A172 (cell line): ENCODE results near the gene ASB2. TPM values are rescaled to one million over a fixed set of nuclear protein-coding genes. Genes with fewer than 3 reads are reported as not detected.

Experiments
- DNase-seq: peaks from one replicate; pipeline ENCODE4 v3.0.0-alpha.2; 2015; ENCODE audit warnings: low spot score
- total RNA-seq: library from RNA; depleted of rRNA; stranded (reverse); fragments of >200 nt; shearing (Covaris generic); gene quantifications from 2 replicates; pipeline ENCODE4 v1.2.3, GENCODE V29; 2014

ASB2 gene
- total RNA-seq, 1 experiment from 2014 or later = not detected

DNA sequence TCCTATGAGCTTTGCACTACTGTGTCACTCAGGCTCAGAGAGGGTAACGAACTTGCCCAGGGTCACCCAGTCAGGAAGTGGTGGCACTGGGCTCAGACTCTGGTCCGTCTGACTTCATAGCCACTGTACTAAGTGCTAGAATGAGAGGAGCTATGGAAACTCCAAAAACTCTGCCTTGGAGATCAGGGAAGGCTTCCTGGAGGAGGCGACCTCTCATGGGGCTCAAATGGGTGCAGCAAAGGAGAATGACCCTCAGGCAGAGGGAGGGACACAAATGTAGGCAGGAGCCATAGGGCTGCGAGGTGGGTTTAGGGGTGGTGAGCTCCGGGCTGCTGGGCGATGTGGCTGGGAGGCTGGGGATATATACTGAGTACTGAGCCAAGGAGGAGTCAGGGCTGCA, 23.9 kb upstream of the ASB2 start:
- DNase-seq = no peak

- no peak for DNase-seq
These were observed 23.2 kb upstream of the ASB2 start for GRCh38 chr14:93999573-93999972.

DNA sequence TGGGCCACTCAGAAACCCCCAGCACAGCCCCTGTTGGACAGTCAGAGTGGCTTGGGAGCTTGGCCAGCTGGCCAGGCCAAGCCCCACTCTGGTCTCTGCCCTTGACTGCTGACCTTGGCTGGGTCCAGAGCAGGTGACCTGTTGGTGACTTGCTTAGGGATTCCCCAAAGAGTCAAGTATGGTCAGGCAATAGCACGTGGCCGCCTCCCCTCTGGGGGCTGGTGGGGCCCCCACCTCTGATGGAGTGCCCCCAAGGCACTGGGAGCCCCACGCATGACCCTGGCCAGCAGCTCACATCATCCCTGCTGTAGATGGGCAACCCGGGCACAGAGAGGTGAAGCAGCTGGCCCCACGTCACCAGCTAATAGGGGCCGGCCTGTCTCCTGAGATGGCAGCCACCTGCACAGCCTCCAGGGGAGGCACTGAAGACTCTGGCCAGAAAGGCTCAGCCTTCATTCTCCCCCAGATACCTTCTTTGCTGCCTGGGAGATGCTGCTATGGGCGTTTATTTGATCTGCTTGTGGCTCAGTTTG, 22.6 kb upstream of the ASB2 start:
- no peak for DNase-seq

GRCh38 chr14:93997916-93998870, 21.8 kb upstream of the ASB2 start:
- DNase-seq = no peak

- no peak for DNase-seq
These were observed 20.7 kb upstream of the ASB2 start, which contains the start of gene CCDC197 for GRCh38 chr14:93997082-93997481. TSS of gene CCDC197 (plus strand) at chr14:93997301. CDS start at chr14:93998132, 831 bp downstream.

DNA sequence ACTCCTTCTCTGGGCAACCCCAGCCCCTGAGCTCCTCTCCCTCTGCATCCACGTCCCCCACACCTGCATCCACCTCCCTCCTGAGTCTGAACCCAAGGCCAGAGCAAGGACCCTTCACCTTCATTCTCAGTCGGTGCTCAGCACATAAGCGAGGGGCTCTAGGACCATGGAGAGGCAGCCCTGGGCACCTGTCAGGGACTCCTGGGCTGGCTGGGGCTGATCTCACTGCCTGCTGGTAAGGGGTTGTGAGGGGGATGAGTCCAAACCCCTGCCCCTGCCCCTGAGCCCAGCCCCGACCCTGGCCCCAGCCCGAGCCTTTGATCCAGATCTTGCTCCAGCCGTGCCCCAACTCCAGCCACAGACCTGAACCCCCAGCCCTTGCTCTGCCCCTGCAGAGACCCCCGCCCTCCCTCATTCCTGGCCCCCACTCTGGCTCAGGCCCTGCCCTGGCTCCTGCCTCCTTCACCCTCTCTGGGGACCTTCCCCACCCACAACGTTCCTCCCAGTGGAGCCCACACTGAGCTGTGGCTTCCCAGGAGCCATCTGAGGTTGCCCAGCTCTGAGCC, 19.8 kb upstream of the ASB2 start:
- DNase-seq = no peak

DNA sequence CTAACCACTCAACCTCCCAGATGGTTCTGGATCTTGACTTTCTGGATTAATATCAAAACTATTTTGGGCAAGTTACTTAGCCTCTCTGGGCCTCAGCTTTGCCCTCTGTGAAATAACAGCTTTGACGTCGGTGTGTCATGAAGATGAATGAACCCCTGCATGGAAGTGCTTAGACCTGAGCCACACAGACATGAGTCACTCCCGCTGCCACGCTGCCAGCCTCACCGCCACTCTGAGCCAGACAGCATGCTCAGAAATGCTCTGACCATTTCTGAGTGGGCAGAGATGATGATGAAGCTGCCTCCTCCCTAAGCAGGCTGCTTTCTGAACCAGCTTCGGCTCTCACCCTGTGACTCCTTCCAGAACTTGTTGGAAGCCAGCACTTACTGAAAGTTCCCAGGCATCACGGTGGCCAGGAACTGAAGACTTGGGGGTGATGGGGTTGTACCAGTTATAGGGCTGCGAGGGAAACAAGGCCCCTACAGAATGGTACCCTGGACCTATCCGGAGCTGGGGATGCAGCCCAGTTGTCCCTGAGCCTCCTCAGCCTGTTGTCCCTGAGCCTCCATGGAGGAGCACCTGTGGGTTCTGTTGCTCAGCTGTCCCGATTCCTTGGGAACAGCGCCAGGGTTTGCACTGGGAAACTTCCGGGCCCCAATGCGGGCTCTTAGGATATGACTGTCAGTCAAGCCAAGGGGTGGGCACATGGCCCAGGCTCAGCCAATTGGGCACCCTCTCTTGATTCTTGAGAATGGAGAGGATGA, 18.7 kb upstream of the ASB2 start:
- peak; percentile 86 for DNase-seq

- no peak for DNase-seq
These were observed 17.0 kb upstream of the ASB2 start for GRCh38 chr14:93993382-93993781.

GRCh38 chr14:93991649-93992048, 15.3 kb upstream of the ASB2 start:
- DNase-seq = no peak

- no peak for DNase-seq
These were observed 14.8 kb upstream of the ASB2 start for GRCh38 chr14:93991212-93991611.

DNA sequence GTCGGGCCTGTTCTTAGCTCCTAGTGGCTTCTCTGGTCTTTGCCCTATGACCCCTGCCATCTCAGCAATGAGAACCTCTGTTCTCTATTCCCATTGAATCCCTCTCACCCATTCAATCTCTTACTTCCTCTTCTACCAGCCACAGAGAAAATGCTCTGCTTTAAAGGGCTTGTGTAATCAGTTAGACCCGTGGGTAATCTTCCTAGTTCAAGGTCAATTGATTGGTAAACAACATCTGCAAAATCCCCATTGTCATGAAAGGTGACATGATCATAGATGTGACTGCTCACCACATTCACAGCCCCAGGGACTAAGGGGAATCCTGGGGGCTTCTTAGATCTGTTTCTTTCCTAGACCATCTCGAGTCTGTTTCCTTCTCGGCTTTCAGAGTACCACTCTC, 13.6 kb upstream of the ASB2 start:
- no peak for DNase-seq

DNA sequence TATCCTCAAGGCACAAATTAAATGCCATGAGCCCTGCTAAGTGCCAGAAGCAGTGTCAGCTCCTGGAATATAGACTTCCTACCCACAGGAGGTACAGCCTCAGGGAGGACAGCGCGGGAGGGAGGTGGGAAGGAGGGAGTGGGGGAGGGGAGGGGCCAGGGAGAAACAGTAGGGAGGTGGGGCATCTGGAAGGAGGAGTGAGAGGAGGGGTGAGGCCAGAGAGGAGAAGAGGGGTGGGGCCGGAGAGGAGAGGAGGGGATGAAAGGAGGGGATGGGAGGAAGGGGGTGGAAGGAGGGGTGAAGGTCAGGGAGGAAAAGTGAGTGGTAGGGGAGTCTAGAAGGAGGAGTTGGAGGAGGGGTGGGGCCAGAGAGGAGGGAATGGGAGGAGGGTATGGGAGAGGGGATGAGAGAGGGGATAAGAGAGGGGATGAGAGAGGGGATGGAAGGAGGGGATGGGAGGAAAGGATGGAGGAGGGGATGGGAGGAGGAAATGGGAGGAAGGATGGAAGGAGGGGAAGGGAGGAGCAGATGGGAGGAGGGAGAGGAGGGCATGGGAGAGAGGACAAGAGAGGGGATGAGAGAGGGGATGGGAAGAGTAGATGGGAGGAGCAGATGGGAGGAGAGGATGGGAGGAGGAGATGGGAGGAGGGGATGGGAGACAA, 11.6 kb upstream of the ASB2 start:
- DNase-seq = no peak

GRCh38 chr14:93987376-93987775, 11.0 kb upstream of the ASB2 start:
- no peak for DNase-seq

- no peak for DNase-seq
These were observed 10.6 kb upstream of the ASB2 start for GRCh38 chr14:93986955-93987354.

GRCh38 chr14:93984987-93985410, 8.6 kb upstream of the ASB2 start:
- peak; percentile 71 for DNase-seq

DNA sequence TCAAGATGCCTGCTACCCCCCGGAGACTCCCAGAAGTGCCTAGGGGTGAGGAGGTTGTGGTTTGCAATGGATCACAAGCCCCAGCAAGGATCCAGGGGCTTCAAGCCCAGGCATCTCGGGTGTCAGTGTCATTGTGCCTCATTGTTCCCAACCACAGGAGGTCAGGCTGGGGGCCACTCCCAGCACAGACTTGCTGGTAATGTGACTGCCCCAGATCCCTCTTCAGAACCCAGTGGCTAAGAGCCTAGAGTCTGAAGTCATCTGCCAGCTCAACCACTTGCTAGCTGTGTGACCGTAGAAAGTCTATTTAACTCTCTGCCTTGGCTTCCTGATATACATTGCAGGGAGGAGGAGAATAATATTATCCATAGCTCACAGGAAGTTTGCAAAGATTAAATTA, 7.7 kb upstream of the ASB2 start:
- peak; percentile 18 for DNase-seq

DNA sequence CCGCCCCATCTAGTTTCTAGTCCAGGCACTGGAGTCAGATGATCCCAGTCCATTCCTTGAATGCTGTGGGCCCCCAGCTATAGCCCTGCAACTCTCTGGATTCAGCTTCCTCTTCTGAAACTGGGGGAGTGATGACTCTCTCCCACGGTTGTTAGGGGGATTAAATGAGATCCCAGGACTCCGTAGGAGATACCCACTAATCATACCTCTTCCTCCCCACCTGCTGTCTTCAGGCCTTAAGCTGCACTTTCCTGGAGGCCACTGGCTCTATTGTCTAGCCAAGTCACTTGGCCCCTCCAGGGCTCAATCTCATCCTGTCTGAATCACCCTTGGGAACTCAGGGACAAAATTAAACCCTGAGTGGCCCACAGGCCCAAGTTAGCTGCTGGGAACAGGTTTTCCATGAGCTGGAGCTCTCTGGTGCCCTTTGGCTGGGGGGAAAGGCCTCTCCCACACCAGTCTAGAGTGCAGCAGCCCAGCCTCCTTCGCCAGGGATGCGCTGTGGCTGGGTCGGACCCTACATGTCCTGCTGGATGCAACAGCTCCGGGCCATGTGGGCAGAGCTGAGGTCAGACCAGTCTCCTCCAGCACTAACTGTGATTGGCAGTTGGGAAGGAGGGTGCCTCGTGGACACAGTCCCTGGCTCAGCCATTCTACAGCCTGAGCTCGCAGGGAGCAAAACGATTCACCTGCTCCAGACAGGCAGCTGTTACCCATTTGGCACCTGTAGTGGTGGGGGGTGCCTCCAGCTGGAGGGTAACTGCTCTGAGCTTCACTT, 6.0 kb upstream of the ASB2 start:
- DNase-seq = no peak

- no peak for DNase-seq
These were observed 5.2 kb upstream of the ASB2 start for GRCh38 chr14:93981316-93982229.

DNA sequence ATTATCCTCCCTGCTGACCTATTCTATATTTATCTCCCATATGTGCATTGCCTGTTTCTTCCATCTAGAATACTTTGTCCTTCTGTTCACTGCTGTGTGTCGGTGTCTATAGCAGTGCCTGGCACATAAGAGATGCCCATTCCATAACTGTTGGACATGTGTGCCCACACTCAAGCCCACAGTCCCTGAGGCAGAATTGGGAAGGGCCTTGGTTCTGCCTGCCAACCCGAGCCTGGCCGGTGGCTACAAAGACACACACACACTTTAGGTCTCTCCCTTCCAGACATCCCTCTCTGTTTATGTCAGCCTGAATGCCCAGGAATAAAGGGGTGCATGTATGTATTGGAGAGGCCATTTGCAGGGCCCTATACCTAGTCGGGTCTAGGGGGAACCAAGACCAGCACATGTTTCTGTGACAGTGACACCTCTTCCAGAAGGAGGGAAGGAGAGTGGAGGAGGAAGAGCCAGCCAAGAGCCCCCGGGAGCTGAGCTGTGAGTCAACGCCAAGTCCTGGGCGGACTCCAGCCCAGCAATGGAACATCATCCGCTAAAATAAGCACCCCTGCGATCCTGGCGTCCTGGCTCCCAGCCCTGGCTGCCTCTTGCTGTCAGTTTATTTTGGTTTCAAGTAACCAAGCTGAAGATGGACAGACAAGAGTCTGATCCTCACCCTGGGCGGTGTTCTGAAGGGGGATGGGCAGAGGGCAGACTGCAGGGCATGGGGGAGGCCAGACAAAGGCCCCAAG, 4.3 kb upstream of the ASB2 start:
- no peak for DNase-seq
